HG02759 (cell line): ENCODE data around the gene GTPBP3.
A peak's percentile ranks its signal among the peaks of the same experiment; 100 is the strongest.
"Not testable (repeated sequence)": the region's sequence is repeated elsewhere in the genome, so short reads cannot be mapped to it uniquely, and the experiment has no call there.

Experiments
- ATAC-seq: cut with Tn5 transposase; IDR thresholded peaks from one replicate; pipeline ENCODE4 v1.9.1; 2021; ENCODE audit warnings: mild to moderate bottlenecking, moderate library complexity; ENCODE audit not compliant: unreplicated experiment

Gene GTPBP3

GRCh38 chr19:17340871-17341357 lies 3.6 kb downstream of the GTPBP3 start:
- no peak for ATAC-seq

DNA sequence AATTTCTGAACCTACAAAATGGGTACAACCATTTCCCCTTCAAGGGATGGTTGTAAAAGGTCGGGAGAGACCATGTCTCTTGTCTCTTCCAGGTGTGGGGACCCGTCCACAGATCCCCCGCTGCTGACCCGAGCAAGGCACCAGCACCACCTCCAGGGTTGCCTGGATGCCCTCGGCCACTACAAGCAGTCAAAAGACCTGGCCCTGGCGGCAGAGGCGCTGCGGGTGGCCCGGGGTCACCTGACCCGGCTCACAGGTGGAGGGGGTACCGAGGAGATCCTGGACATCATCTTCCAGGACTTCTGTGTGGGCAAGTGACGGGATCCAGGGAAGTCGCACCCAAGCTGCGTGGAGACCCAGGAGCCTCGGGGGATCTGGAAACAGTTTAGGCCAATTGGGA lies 4.0 kb downstream of the GTPBP3 start:
- no peak for ATAC-seq

GRCh38 chr19:17341845-17342244 lies 4.5 kb downstream of the GTPBP3 start:
- no peak for ATAC-seq

DNA sequence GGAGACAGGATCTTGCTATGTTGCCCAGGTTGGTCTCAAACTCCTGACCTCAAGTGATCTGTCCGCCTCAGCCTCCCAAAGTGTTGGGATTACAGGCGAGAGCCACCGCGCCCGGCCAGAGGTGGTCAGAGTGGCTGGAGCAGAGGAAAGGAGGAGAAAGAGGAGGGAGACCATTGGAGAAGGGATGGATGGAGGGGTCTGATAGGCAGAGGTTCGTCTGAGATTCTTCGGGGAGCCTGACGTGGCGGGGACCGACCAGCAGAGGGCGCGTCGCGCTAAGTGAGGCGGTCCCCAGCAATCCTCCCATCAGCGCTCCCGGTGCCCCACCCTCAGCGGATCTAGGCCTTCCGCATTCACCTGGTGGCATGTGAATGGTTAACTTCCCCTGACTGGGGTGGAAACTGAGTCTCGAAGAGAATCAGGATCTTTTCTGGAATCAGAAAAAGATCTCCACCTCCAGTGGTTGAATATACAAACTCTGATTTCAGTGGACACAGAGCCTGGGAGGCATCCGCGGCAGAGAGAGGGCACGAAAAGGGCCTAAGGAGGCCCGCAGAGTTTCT lies 8.8 kb downstream of the GTPBP3 start:
- ATAC-seq: no peak

GRCh38 chr19:17347361-17347760 lies 10.0 kb downstream of the GTPBP3 start:
- no peak for ATAC-seq

DNA sequence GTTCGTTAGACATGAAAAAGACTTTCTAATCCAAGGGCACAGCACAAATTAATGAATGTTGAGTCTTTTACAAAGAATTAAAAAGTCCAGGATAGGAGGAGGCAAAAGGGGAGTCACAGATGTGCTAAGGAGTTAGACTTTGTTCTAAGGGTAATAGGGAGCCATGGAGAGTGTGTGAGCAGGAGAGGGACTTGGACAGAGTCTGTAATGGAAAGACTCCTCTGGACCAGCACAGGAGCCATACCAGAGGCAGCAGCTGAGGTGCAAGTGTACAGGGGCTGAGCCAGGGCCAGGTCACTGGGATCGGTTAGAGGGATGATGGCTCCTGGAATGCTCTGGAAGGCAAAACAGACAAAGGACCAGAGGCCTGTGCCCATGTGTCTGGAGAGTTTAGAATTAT lies 10.5 kb downstream of the GTPBP3 start:
- ATAC-seq: no peak

GRCh38 chr19:17348700-17349099 lies 11.3 kb downstream of the GTPBP3 start:
- no peak for ATAC-seq

DNA sequence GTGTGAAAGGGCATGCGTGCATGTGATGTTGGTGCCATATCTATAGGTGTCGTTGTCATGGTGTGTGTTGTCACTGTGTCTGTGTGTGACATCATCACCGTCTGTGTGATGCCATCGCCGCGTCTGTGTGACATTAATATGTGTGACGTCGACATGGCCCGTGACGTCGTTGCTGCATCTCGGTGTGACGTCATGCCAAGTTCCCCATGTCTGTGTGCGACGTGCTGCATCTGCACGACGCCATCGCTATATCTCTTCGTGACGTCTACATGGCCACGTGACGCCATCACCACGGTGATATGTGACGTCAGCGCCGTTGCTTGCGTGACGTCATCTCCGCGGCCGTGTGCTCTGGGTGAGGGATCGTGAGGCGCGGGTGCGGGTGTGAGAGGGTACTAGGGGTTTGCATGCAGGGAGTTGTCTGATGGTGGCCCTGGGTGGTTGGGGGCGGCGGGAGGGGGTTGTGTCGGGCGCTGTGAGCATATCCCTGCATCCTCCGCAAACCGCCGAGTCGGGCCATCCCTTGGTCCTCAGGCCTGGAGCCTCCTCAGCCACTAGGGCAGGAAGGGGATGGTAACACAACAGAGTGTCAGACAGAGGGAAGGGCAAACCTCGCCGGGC lies 14.6 kb downstream of the GTPBP3 start:
- no peak for ATAC-seq

- no peak for ATAC-seq
Measured at GRCh38 chr19:17352608-17353280, 15.4 kb downstream of the GTPBP3 start.

- ATAC-seq: no peak
Measured at GRCh38 chr19:17353386-17353785, 16.0 kb downstream of the GTPBP3 start.

DNA sequence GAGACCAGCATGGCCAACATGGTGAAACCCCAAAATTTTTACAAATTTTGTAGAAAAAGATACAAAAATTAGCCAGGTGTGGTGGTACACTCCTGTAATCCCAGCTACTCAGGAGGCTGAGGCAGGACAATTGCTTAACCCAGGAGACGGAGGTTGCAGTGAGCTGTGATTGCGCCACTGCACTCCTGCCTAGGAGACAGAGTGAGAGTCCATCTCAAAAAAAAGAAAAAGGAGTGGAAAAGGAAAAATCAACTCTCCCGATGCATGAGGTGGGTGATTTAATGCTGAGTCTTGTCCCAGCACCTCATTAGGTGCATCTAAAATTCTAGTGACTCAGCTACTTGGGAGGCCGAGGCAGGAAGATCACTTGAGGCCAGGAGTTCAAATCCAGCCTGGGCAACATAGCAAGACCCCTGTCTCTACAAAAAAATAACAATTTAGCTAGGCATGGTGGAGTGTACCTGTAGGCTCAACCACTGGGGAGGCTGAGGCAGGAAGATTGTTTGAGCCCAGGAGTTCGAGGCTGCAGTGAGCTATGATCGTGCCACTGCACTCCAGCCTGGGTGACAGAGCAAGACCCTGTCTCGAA lies 19.8 kb downstream of the GTPBP3 start:
- ATAC-seq: no peak

DNA sequence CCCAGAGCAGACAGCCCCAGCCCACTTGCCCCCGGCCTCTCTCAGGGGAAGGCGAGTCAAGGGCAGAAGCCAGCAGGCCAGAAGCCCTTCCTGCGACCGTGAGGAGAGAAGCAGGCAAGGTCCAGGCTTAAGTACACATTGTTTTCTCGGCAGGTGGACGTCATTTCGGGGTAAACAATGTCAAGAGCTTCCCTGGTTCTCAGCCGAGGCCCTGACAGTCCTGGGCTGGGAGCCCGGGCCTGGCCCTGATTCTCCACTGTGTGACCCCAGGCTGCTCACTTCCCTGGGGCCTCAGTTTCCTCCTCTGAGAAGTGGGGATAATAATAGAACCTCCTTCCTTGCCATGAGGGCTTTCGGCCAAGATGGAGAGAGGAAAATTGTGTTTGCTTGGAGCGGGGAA lies 20.4 kb downstream of the GTPBP3 start:
- no peak for ATAC-seq

GRCh38 chr19:17358395-17358794 lies 21.0 kb downstream of the GTPBP3 start:
- no peak for ATAC-seq

DNA sequence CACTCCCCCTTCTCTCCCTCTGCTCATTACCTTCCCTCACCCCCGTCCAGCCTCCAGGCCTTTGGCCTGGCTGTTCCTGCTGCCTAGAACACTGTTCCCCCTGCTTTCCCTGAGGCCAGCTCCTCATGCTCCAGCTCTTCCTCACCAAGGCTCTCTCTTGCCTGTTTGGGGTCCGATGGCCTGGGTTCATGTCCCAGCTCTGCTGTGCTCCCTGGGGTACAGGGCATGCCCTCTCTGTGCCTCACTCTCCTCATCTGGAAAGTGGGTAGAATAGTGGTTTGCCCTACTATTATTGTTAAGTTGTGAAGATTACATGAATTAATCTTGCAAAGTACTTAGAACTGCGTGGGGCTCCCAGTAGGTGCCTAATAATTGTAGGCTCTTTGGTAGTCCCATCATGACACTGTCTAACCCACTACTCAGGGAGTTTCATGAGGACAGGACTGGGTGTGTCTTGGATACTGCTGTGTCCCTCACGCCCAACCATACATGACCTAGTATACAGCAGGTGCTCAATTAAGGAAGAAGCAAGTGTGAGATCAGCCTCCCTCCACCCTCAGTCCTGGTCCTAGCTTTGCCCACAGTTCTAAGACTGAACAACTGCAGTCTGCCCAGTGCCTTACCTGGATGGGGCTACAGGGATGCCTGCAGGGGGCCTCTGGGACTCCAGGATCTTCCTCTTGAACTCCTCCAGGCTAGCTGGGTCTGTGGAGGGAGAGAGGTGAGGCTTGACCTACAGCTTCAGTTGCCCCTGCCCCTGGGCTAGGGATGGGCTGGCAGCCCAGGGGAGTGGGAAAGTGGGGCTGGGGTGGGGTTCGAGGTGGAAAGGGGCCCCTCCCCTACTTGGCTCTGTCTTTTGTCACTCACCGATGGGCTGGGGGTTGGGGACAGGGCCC lies 22.8 kb downstream of the GTPBP3 start:
- no peak for ATAC-seq

DNA sequence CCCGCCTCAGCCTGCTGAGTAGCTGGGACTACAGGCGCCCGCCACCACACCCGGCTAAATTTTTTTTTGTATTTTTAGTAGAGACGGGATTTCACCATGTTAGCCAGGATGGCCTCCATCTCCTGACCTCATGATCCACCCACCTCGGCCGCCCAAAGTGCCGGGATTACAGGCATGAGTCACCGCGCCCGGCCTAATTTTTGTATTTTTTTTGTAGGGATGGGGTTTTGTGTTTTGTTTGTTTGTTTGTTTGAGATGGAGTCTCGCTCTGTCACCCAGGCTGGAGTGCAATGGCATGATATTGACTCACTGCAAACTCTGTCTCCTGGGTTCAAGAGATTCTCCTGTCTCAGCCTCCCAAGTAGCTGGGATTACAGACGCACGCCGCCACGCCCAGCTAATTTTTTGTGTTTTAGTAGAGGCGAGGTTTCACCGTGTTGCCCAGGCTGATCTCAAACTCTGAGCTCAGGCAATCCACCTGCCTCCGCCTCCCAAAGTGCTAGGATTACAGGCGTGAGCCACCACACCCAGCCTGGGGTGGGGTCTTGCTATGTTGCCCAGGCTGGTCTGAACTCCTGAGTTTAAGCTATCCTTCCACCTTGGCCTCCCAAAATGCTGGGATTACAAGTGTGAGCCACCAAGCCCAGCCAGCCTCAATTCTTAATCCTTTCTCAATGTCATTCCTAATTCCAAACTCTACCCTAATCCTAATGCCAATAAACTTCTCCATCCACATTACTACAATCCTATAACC lies 26.7 kb downstream of the GTPBP3 start:
- not testable (repeated sequence) for ATAC-seq

- ATAC-seq: no peak
Measured at GRCh38 chr19:17365361-17365760, 28.0 kb downstream of the GTPBP3 start.

GRCh38 chr19:17370026-17370587 lies 32.8 kb downstream of the GTPBP3 start:
- peak; percentile 91 for ATAC-seq

DNA sequence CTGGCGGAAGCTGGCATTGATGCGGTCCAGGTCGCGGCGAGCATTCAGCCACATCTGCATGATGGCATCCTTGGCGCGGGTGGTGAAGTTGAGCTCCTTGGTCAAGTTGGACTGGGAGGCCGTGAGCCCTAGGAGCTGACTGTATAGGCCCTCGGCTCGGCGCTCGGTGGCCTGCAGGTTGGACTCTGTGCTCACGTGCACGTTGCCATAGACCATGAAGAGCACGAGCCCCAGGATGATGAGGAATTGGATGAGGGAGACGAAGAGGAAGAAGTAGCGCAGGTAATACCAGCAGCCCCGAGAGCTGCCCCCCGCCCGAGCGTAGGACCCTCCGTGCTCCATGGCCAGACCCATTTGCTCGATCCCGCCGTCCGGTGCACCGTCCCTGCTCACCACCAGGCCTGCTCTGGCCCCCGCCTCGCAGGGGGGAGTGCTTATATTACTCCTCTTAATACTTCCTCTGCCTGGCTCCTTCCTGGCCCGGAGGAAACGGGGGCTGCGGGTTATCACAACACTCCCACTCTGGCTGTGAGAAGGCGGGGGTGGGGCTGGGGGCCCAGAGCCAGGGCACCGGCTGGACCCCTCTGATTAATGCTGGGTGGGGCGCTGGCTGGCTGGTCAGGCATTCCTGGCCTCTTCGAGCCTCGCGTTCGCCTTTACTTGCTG lies 39.7 kb downstream of the GTPBP3 start, which contains the start of gene PLVAP:
TSS of gene PLVAP (minus strand) at position 408 of the 666 bp plus-strand sequence. CDS start at position 354, 54 bp downstream.
- no peak for ATAC-seq

- no peak for ATAC-seq
Measured at GRCh38 chr19:17378271-17378670, 40.9 kb downstream of the GTPBP3 start.
